DND-41 (cell line): Measurements from ENCODE around the gene UCN3.

Experiments
- EZH2 ChIP-seq: IDR thresholded peaks from 3 replicates; pipeline ENCODE4 v1.6.1; 2012; ENCODE audit warnings: borderline replicate concordance, low read depth, mild to moderate bottlenecking, moderate library complexity, low read length, inconsistent platforms; ENCODE audit not compliant: severe bottlenecking
- TF ChIP-seq, protein P1 (sequence below): IDR thresholded peaks from 2 replicates; pipeline ENCODE4 v1.5.1; 2012; ENCODE audit warnings: borderline replicate concordance, low read length, moderate library complexity, mild to moderate bottlenecking; ENCODE audit not compliant: poor library complexity, severe bottlenecking; ENCODE audit errors: extremely low read depth

DNA sequence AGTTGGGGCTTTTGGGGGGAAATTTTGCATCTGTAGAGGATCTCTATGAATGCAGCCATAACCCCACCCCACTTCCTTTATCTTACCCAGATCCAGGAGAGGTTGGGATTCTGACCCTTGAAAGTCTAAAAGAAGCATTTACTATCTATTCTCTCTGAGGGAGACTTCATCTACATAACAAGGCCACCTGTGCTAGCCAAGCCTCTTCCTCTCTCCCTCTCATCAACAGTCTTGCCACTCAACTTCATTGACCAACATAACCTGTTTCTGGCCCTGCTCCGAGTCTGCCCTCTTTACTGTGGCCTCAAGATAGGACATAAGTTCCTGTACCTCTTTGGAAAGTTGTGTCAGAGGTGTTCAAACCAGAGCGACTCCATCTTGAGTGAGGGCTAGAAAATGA lies 20.5 kb downstream of the UCN3 start:
- TF ChIP-seq EZH2, result no peak
- TF ChIP-seq, protein P1, sequence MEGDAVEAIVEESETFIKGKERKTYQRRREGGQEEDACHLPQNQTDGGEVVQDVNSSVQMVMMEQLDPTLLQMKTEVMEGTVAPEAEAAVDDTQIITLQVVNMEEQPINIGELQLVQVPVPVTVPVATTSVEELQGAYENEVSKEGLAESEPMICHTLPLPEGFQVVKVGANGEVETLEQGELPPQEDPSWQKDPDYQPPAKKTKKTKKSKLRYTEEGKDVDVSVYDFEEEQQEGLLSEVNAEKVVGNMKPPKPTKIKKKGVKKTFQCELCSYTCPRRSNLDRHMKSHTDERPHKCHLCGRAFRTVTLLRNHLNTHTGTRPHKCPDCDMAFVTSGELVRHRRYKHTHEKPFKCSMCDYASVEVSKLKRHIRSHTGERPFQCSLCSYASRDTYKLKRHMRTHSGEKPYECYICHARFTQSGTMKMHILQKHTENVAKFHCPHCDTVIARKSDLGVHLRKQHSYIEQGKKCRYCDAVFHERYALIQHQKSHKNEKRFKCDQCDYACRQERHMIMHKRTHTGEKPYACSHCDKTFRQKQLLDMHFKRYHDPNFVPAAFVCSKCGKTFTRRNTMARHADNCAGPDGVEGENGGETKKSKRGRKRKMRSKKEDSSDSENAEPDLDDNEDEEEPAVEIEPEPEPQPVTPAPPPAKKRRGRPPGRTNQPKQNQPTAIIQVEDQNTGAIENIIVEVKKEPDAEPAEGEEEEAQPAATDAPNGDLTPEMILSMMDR, result no peak
